ENCODE measurements around the gene CCSAP. TPM values are rescaled to one million over a fixed set of nuclear protein-coding genes. Genes with fewer than 3 reads are reported as not detected.

CCSAP gene
- total and polyA plus RNA-seq, 2 of the 13 experiments (the other 11 are each of a cell fraction or from before 2014, with no cell fraction given), result 3.7 to 9.0 TPM

DNA sequence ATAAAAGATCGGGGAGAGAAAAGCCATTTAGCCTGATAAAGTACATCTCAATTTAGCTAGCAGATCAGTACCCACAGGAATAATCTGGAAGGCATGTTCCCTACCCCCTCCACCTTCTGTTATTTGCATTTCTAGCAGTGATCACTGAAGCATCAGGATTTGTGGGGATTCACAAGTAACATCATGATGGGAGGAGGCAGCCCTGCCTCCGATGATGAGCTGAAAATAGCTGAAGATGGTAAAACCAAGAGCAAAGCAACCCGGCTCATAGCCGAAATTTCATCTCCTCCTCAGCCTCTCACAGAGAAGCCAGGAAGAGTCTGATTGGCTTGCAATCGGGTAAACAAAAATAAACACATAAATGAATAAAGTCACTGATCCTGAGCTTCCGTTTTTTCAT, 2.4 kb downstream of the CCSAP start (continued):
- no peak for TF ChIP-seq GTF3A (CRISPR knock-in tag; conservative IDR thresholded peaks at IDR 0.05)
- no peak for TF ChIP-seq GATAD2A (CRISPR knock-in tag; IDR thresholded peaks at IDR 0.05)
- no peak for TF ChIP-seq ZNF569 (CRISPR knock-in tag; IDR thresholded peaks at IDR 0.05; ENCODE audit: borderline replicate concordance)
- no peak for TF ChIP-seq ATRX (CRISPR knock-in tag; IDR thresholded peaks at IDR 0.05; ENCODE audit: borderline replicate concordance)
- TF ChIP-seq KAT2B (IDR thresholded peaks at IDR 0.05; ENCODE audit: borderline replicate concordance, low read depth, low read length), result no peak
- TF ChIP-seq ZBTB38 (CRISPR knock-in tag; IDR thresholded peaks at IDR 0.05), result no peak
- TF ChIP-seq ZBTB8A (CRISPR knock-in tag; IDR thresholded peaks at IDR 0.05; ENCODE audit: borderline replicate concordance, low read depth), result no peak
- TF ChIP-seq, protein P1, sequence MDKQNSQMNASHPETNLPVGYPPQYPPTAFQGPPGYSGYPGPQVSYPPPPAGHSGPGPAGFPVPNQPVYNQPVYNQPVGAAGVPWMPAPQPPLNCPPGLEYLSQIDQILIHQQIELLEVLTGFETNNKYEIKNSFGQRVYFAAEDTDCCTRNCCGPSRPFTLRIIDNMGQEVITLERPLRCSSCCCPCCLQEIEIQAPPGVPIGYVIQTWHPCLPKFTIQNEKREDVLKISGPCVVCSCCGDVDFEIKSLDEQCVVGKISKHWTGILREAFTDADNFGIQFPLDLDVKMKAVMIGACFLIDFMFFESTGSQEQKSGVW (CRISPR knock-in tag; IDR thresholded peaks at IDR 0.05; ENCODE audit: borderline replicate concordance), result no peak

DNA sequence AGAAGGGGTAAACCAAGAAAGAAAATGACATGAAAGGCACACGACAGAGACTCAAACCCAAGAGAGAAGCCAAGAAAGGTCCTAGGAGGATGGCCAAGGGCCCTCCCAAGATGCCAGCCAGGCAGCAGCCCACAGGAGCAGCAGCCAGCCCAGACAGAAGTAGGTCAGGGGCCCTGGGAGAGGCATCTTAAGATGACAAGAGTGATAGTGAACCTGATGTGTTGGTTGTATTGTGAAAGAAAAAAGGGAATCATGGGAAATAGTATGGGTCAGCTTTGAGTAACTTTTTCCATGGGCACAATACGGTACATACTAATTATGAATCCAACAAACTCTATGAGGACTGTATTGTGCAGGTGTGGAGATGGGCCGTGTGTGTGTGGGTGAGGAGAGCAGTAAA, 3.3 kb downstream of the CCSAP start:
- Histone ChIP-seq H3K4me1 (ENCODE audit: insufficient read depth, low read length) (peaks cover 52% of the 10 kb centered on the region), H3K9me3 (ENCODE audit: low read length) (no peaks in the 10 kb centered on the region), H3K36me3 (replicated peaks in 1 of 2; ENCODE audit: control insufficient read depth in 1 of 2, insufficient read depth in 2 of 2, low read length in 2 of 2) (peaks cover 1 to 16% of the 10 kb centered on the region in 2 experiments; a peak in 3 of 5 replicates), H3K4me2 (ENCODE audit: low read depth, low read length) (peak overlapping the region; percentile 44), H3K79me2 (ENCODE audit: insufficient read depth, low read length) (peaks cover 66% of the 10 kb centered on the region), H3K4me3 (replicated peaks in 1 of 3; ENCODE audit: insufficient read depth in 1 of 3, low read depth in 2 of 3, low read length in 3 of 3) (no peak overlapping the region), H3K27me3 (ENCODE audit: control insufficient read depth in 1 of 2, insufficient read depth in 2 of 2, low read length in 2 of 2) (no peaks in the 10 kb centered on the region; a peak in 1 of 5 replicates), H4K20me1 (ENCODE audit: insufficient read depth, low read length) (no peaks in the 10 kb centered on the region), H3K9ac (ENCODE audit: insufficient read depth, low read depth, low read length) (no peak overlapping the region), H2AFZ (ENCODE audit: low read length) (no peak overlapping the region), H3K27ac (ENCODE audit: extremely low read length, insufficient read depth, low read length) (no peak overlapping the region)
- in situ Hi-C loops (cut with HindIII; ENCODE audit: extremely low pct_ligation_motif_present, low pct_unique_long_range_greater_than_20kb), result no loop called here
- TF ChIP-seq ZNF839 (CRISPR knock-in tag; IDR thresholded peaks at IDR 0.05; ENCODE audit: borderline replicate concordance), result no peak
- TF ChIP-seq, protein P2, sequence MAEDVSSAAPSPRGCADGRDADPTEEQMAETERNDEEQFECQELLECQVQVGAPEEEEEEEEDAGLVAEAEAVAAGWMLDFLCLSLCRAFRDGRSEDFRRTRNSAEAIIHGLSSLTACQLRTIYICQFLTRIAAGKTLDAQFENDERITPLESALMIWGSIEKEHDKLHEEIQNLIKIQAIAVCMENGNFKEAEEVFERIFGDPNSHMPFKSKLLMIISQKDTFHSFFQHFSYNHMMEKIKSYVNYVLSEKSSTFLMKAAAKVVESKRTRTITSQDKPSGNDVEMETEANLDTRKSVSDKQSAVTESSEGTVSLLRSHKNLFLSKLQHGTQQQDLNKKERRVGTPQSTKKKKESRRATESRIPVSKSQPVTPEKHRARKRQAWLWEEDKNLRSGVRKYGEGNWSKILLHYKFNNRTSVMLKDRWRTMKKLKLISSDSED (CRISPR knock-in tag; IDR thresholded peaks at IDR 0.05), result no peak
- TF ChIP-seq, protein P3, sequence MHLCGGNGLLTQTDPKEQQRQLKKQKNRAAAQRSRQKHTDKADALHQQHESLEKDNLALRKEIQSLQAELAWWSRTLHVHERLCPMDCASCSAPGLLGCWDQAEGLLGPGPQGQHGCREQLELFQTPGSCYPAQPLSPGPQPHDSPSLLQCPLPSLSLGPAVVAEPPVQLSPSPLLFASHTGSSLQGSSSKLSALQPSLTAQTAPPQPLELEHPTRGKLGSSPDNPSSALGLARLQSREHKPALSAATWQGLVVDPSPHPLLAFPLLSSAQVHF (CRISPR knock-in tag; IDR thresholded peaks at IDR 0.05), result no peak
- intact Hi-C loops (cut with micrococcal nuclease; ENCODE audit: unreplicated experiment), result no loop called here
- 92% methylated on average over 3 of the region's 3 CpGs for WGBS (ENCODE audit: low lambda C conversion rate)
- no peak for FAIRE-seq
- ChIA-PET POLR2A (no interaction called here), CTCF (ENCODE audit: low intra/inter-chr PET ratio, low total read pairs) (no interaction called here)
- no TSS peak for BruUV-seq (replicated peaks)
- DNase-seq (ENCODE audit: low spot score), result no peak
- no peak for ATAC-seq
